Neuronal stem cell (in vitro differentiated cells): ENCODE results near the gene ERCC6.
A peak's percentile ranks its signal among the peaks of the same experiment; 100 is the strongest.

Source experiments
- DNase-seq: peaks from one replicate; pipeline ENCODE4 v3.0.0-alpha.2; 2013; ENCODE audit warnings: low spot score
- H2AFZ ChIP-seq: one replicate; pipeline ENCODE4 v1.6.1; 2013; ENCODE audit warnings: mild to moderate bottlenecking, low read length, inconsistent platforms
- H2AK5ac ChIP-seq: 2 replicates; pipeline ENCODE4 v1.6.1; 2013; ENCODE audit warnings: low read depth, mild to moderate bottlenecking, inconsistent platforms, low read length, moderate library complexity, mixed read lengths
- H2BK120ac ChIP-seq: 2 replicates; pipeline ENCODE4 v1.6.1; 2013; ENCODE audit warnings: low read depth, mild to moderate bottlenecking, inconsistent platforms, low read length, moderate library complexity, mixed read lengths
- H2BK12ac ChIP-seq: one replicate; pipeline ENCODE4 v1.6.1; 2013; ENCODE audit warnings: low read length, inconsistent platforms
- H2BK15ac ChIP-seq: 2 replicates; pipeline ENCODE4 v1.6.1; 2013; ENCODE audit warnings: mild to moderate bottlenecking, low read length, inconsistent platforms, mixed read lengths
- H2BK5ac ChIP-seq: one replicate; pipeline ENCODE4 v1.6.1; 2013; ENCODE audit warnings: inconsistent platforms, mild to moderate bottlenecking, low read length, moderate library complexity
- H3K14ac ChIP-seq: one replicate; pipeline ENCODE4 v1.6.1; 2013; ENCODE audit warnings: low read length, inconsistent platforms
- H3K18ac ChIP-seq: 2 replicates; pipeline ENCODE4 v1.6.1; 2013; ENCODE audit warnings: low read length, inconsistent platforms
- H3K23ac ChIP-seq: 2 replicates; pipeline ENCODE4 v1.6.1; 2013; ENCODE audit warnings: low read depth, mild to moderate bottlenecking, mixed read lengths, low read length, inconsistent platforms; ENCODE audit not compliant: poor library complexity
- H3K27ac ChIP-seq: replicated peaks from 3 replicates; pipeline ENCODE4 v1.5.1; 2013; ENCODE audit warnings: low read length, inconsistent platforms
- H3K27me3 ChIP-seq, 3 experiments: 2 replicates each; pipeline ENCODE4 v1.6.1; 2013; ENCODE audit warnings: low read length in 3 of 3, mild to moderate bottlenecking in 2 of 3, inconsistent platforms in 1 of 3, low read depth in 1 of 3, mixed read lengths in 1 of 3, moderate library complexity in 1 of 3; ENCODE audit not compliant: control insufficient read depth in 3 of 3, insufficient read depth in 3 of 3
- H3K36me3 ChIP-seq, 2 donors: replicated peaks in 1 of 2; 2 replicates each; pipeline ENCODE4 v1.6.1; 2013; ENCODE audit warnings: low read length in 2 of 2; ENCODE audit not compliant: control insufficient read depth in 2 of 2, insufficient read depth in 2 of 2
- H3K4ac ChIP-seq: 2 replicates; pipeline ENCODE4 v1.6.1; 2013; ENCODE audit warnings: inconsistent platforms, mild to moderate bottlenecking, low read length, moderate library complexity
- H3K4me1 ChIP-seq, 2 donors: 1 replicate in 1 of 2; 2 replicates in 1 of 2; pipeline ENCODE4 v1.6.1; 2013; ENCODE audit warnings: low read length in 2 of 2, low read depth in 1 of 2; ENCODE audit not compliant: control insufficient read depth in 2 of 2, insufficient read depth in 1 of 2
- H3K4me2 ChIP-seq: one replicate; pipeline ENCODE4 v1.6.1; 2013; ENCODE audit warnings: mild to moderate bottlenecking, low read length, inconsistent platforms; ENCODE audit not compliant: insufficient read depth, poor library complexity, severe bottlenecking
- H3K4me3 ChIP-seq, 2 donors: 2 replicates each; pipeline ENCODE4 v1.5.1; 2013; ENCODE audit warnings: low read length in 2 of 2, mild to moderate bottlenecking in 2 of 2, inconsistent platforms in 1 of 2, moderate library complexity in 1 of 2
- H3K79me1 ChIP-seq: one replicate; pipeline ENCODE4 v1.6.1; 2013; ENCODE audit warnings: low read depth, mild to moderate bottlenecking, inconsistent platforms, low read length, moderate library complexity
- H3K9ac ChIP-seq: one replicate; pipeline ENCODE4 v1.6.1; 2013; ENCODE audit warnings: mild to moderate bottlenecking, low read depth, low read length, inconsistent platforms; ENCODE audit not compliant: poor library complexity
- H3K9me3 ChIP-seq, 2 donors: replicated peaks in 1 of 2; 2 replicates each; pipeline versions ENCODE3 to v1.6.1; 2013; ENCODE audit warnings: low read length in 2 of 2, mild to moderate bottlenecking in 2 of 2, inconsistent platforms in 1 of 2, low read depth in 1 of 2, mixed read lengths in 1 of 2, moderate library complexity in 1 of 2; ENCODE audit not compliant: control insufficient read depth in 2 of 2, insufficient read depth in 1 of 2
- H4K8ac ChIP-seq: one replicate; pipeline ENCODE4 v1.6.1; 2013; ENCODE audit warnings: low read depth, mild to moderate bottlenecking, inconsistent platforms, low read length, moderate library complexity
- H4K91ac ChIP-seq: one replicate; pipeline ENCODE4 v1.6.1; 2013; ENCODE audit warnings: low read length, low read depth, mild to moderate bottlenecking, inconsistent platforms; ENCODE audit not compliant: poor library complexity
- WGBS, 2 donors: extraction: QIAGEN DNeasy Blood & Tissue Kit; methylation state at CpG; one replicate each; pipeline ENCODE4 v1.1.7; 2013; ENCODE audit warnings: missing lambda C conversion rate in 2 of 2, mixed read lengths in 1 of 2; ENCODE audit not compliant: insufficient read length in 2 of 2, insufficient replicate concordance in 1 of 2; ENCODE audit errors: extremely low coverage in 2 of 2; 5-methylcytosine and 5-hydroxymethylcytosine counted together

Gene ERCC6

GRCh38 chr10:49541762-49542161 lies 2.8 kb upstream of the ERCC6 start:
- Histone ChIP-seq H2AK5ac (no peak overlapping the region), H2BK15ac (no peak overlapping the region), H3K27me3 (peaks cover 0 to 5% (median 0%) of the 10 kb centered on the region in 3 experiments), H3K9ac (no peak overlapping the region), H3K9me3 (peaks cover 0 to 8% of the 10 kb centered on the region in 2 donors), H3K79me1 (no peaks in the 10 kb centered on the region), H3K14ac (no peak overlapping the region), H3K4me3 (no peak overlapping the region), H3K18ac (no peak overlapping the region), H2BK5ac (no peak overlapping the region), H3K36me3 (no peaks in the 10 kb centered on the region), H3K4me2 (no peak overlapping the region), H2AFZ (no peak overlapping the region), H3K4ac (no peak overlapping the region), H3K4me1 (peaks cover 4 to 9% of the 10 kb centered on the region in 2 donors), H3K27ac (no peak overlapping the region), H2BK120ac (no peak overlapping the region), H3K23ac (no peak overlapping the region), H4K8ac (no peak overlapping the region), H4K91ac (no peak overlapping the region), H2BK12ac (no peak overlapping the region)
- no peak for DNase-seq
- no CpG with 5 or more reads among the region's 6 CpGs for WGBS, 2 donors

GRCh38 chr10:49540056-49540797 lies 1.3 kb upstream of the ERCC6 start:
- no peak overlapping the region for H3K27ac ChIP-seq
- no peak overlapping the region for H2BK12ac ChIP-seq
- no peak overlapping the region for H4K91ac ChIP-seq
- WGBS, 2 donors, result no CpG with 5 or more reads among the region's 20 CpGs
- H3K23ac ChIP-seq, result no peak overlapping the region
- no peak overlapping the region for H2AK5ac ChIP-seq
- no peak for DNase-seq
- H3K9me3 ChIP-seq, result peaks cover 0 to 8% of the 10 kb centered on the region in 2 donors
- H3K36me3 ChIP-seq, result peaks cover 0 to 6% of the 10 kb centered on the region in 2 donors
- no peak overlapping the region for H2BK120ac ChIP-seq
- no peak overlapping the region for H2BK15ac ChIP-seq
- H3K14ac ChIP-seq, result no peak overlapping the region
- peaks cover 4 to 9% of the 10 kb centered on the region in 2 donors for H3K4me1 ChIP-seq
- no peak overlapping the region for H3K4me2 ChIP-seq
- H3K4ac ChIP-seq, result no peak overlapping the region
- H3K4me3 ChIP-seq, result peak overlapping the region in 1 of 2 donors; percentile 55
- no peak overlapping the region for H4K8ac ChIP-seq
- H3K27me3 ChIP-seq, result peaks cover 0 to 5% (median 0%) of the 10 kb centered on the region in 3 experiments
- H2BK5ac ChIP-seq, result no peak overlapping the region
- no peak overlapping the region for H3K18ac ChIP-seq
- no peak overlapping the region for H3K9ac ChIP-seq
- peak overlapping the region; percentile 92 for H2AFZ ChIP-seq
- H3K79me1 ChIP-seq, result no peaks in the 10 kb centered on the region

- DNase-seq, result peak; percentile 45
These were observed 482 bp upstream of the ERCC6 start for GRCh38 chr10:49539320-49539885.

GRCh38 chr10:49534670-49535381 lies 4.1 kb downstream of the ERCC6 start:
- Histone ChIP-seq H3K9ac (no peak overlapping the region), H2BK12ac (no peak overlapping the region), H3K9me3 (peaks cover 0 to 2% of the 10 kb centered on the region in 2 donors), H3K27ac (no peak overlapping the region), H2AFZ (no peak overlapping the region), H3K79me1 (peaks cover 3% of the 10 kb centered on the region), H3K27me3 (peaks cover 0 to 5% (median 0%) of the 10 kb centered on the region in 3 experiments), H3K4me1 (peaks cover 4 to 9% of the 10 kb centered on the region in 2 donors), H4K91ac (no peak overlapping the region), H3K18ac (no peak overlapping the region), H3K4ac (no peak overlapping the region), H2BK5ac (no peak overlapping the region), H2BK120ac (no peak overlapping the region), H2BK15ac (no peak overlapping the region), H3K4me3 (no peak overlapping the region), H3K4me2 (no peak overlapping the region), H4K8ac (no peak overlapping the region), H3K36me3 (peaks cover 6 to 38% of the 10 kb centered on the region in 2 donors), H2AK5ac (no peak overlapping the region), H3K23ac (no peak overlapping the region), H3K14ac (no peak overlapping the region)
- 100% methylated on average over 1 of the region's 9 CpGs; no CpG with 5 or more reads in 1 of the 2 donors for WGBS, 2 donors
- DNase-seq, result no peak

More at GRCh38 chr10:49539320-49539885, 482 bp upstream of the ERCC6 start:
- Histone ChIP-seq H3K9me3 (peaks cover 0 to 2% of the 10 kb centered on the region in 2 donors), H3K18ac (peak overlapping the region; percentile 85), H3K27ac (no peak overlapping the region), H3K9ac (peak overlapping the region; percentile 73), H2AFZ (peak overlapping the region; percentile 92), H2BK12ac (no peak overlapping the region), H2BK5ac (no peak overlapping the region), H3K27me3 (peaks cover 0 to 5% (median 0%) of the 10 kb centered on the region in 3 experiments), H3K4me2 (peak overlapping the region; percentile 99), H3K79me1 (no peaks in the 10 kb centered on the region), H3K14ac (no peak overlapping the region), H2BK15ac (no peak overlapping the region), H3K4me1 (peaks cover 4 to 9% of the 10 kb centered on the region in 2 donors), H2BK120ac (no peak overlapping the region), H4K91ac (no peak overlapping the region), H3K23ac (peak overlapping the region; percentile 86), H3K4ac (no peak overlapping the region), H3K36me3 (peaks cover 0 to 9% of the 10 kb centered on the region in 2 donors), H3K4me3 (peak overlapping the region; percentile 55 to 70), H2AK5ac (no peak overlapping the region), H4K8ac (no peak overlapping the region)
- no CpG with 5 or more reads among the region's 26 CpGs for WGBS, 2 donors
